K562 (cell line): ENCODE data around the gene IGSF21. TPM values are rescaled to one million over a fixed set of nuclear protein-coding genes. Genes with fewer than 3 reads are reported as not detected.

Experiments
- CREB5 ChIP-seq: fragments of 250-450 bp; sonication (Bioruptor Pico); IDR thresholded peaks from 2 replicates; pipeline ENCODE4 v1.5.0; 2020; ENCODE audit warnings: mild to moderate bottlenecking
- PHF20 ChIP-seq: fragments of 450-650 bp; IDR thresholded peaks from 2 replicates; pipeline ENCODE4 v1.6.1; 2018; ENCODE audit not compliant: partially characterized antibody
- RBM25 ChIP-seq: fragments of 200-400 bp; formaldehyde crosslinking; IDR thresholded peaks from 2 replicates; pipeline ENCODE4 v1.6.1; 2018; ENCODE audit warnings: low read length, low read depth, moderate library complexity; ENCODE audit not compliant: severe bottlenecking
- REST ChIP-seq, 2 experiments: fragments of 450-650 bp; formaldehyde crosslinking in 1 of 2; IDR thresholded peaks; 2 replicates each; pipeline versions ENCODE4 v1.4.0 to v1.6.1; 2014 to 2020; ENCODE audit warnings: mild to moderate bottlenecking in 2 of 2, borderline replicate concordance in 1 of 2, low read depth in 1 of 2
- SMC3 ChIP-seq: conservative IDR thresholded peaks from 2 replicates; pipeline ENCODE4 v1.6.1; 2011; ENCODE audit warnings: low read depth, low read length, improper control_type of control experiment; ENCODE audit not compliant: insufficient read depth
- TRIM25 ChIP-seq: fragments of 450-650 bp; IDR thresholded peaks from 2 replicates; pipeline ENCODE4 v1.7.0; 2016; ENCODE audit warnings: borderline replicate concordance
- ZBTB33 ChIP-seq: sonication (generic); formaldehyde crosslinking; IDR thresholded peaks from 2 replicates; pipeline ENCODE4 v1.8.1; 2023; ENCODE audit warnings: mild to moderate bottlenecking, missing genetic modification reagents
- ZBTB34 ChIP-seq: fragments of 250-450 bp; sonication (Bioruptor Pico); IDR thresholded peaks from 2 replicates; pipeline ENCODE4 v1.8.0; 2021; ENCODE audit warnings: mild to moderate bottlenecking, moderate library complexity
- polyA plus RNA-seq, 8 experiments: library from polyadenylated mRNA; depleted of rRNA in 4 of 8; stranded (reverse) in 5 of 8; unstranded in 3 of 8; fragments of >200 nt; fragmentation: Nextera tagmentation in 2 of 8; fragmentation: Illumina TruSeq in 1 of 8; extraction: Ambion mirVana in 2 of 8; extraction: Trizol in 1 of 8; gene quantifications; 2 replicates each; pipeline versions ENCODE4 v1.2.1 to v1.2.3, GENCODE V29; 2011 to 2014; ENCODE audit warnings: inconsistent platforms in 1 of 8, missing spikeins in 1 of 8
- total RNA-seq, 7 experiments: library from RNA; depleted of rRNA in 6 of 7; stranded (reverse); fragments of >200 nt in 6 of 7; fragmentation: Illumina TruSeq in 2 of 7; extraction: Trizol in 2 of 7; gene quantifications; 2 replicates each; pipeline versions ENCODE4 v1.2.1 to v1.2.3, GENCODE V29; 2011 to 2021; ENCODE audit warnings: low replicate concordance in 1 of 7

Gene IGSF21
- total and polyA plus RNA-seq, 9 of the 15 experiments (the other 6 are each of a cell fraction or from before 2014, with no cell fraction given): not detected

GRCh38 chr1:18217398-18218043 is 109.9 kb downstream of the IGSF21 start (continued):
- no peak for TF ChIP-seq CREB5 (CRISPR knock-in tag)
- TF ChIP-seq ZBTB34: no peak
- no peak for TF ChIP-seq TRIM25
- TF ChIP-seq PHF20: no peak
- peak; percentile 43 for TF ChIP-seq REST (IDR thresholded peaks at IDR 0.05; ENCODE audit: borderline replicate concordance)
- TF ChIP-seq REST (CRISPR knock-in tag; IDR thresholded peaks at IDR 0.05; ENCODE audit: low read depth): no peak
- TF ChIP-seq ZBTB33 (CRISPR knock-in tag): no peak
- peak; percentile 58; the same call in 1 of the 2 replicates for TF ChIP-seq SMC3
- TF ChIP-seq RBM25: peak; percentile 48
